OCI-LY7 (cell line): ENCODE data around the gene PRRT4. TPM values are rescaled to one million over a fixed set of nuclear protein-coding genes. Genes with fewer than 3 reads are reported as not detected.

Experiments used
- BruUV-seq: library from RNA; stranded (reverse); fragments of 400-500 nt; replicated peaks from 2 replicates; lab custom pipeline; 2021; lab: Mats Ljungman, UMichigan
- CTCF ChIA-PET: fragments of 300-600 bp; sonication (Branson Sonifier 250); formaldehyde crosslinking; loops from one replicate; lab custom pipeline; 2022; ENCODE audit warnings: antibody characterized with exemption; ENCODE audit not compliant: unreplicated experiment; lab: Charles Lee
- POLR2A ChIA-PET: fragments of 300-600 bp; sonication (Branson Sonifier 250); formaldehyde crosslinking; loops from one replicate; lab custom pipeline; 2022; ENCODE audit warnings: antibody characterized with exemption; lab: Charles Lee
- DNase-seq: peaks from one replicate; pipeline ENCODE4 v3.0.0-alpha.2; 2015; ENCODE audit warnings: low spot score
- H2AFZ ChIP-seq: fragments of 200-600 bp; sonication (generic), shearing (Covaris generic); 2 replicates; pipeline ENCODE4 v1.6.1; 2014; ENCODE audit warnings: mild to moderate bottlenecking, antibody characterized with exemption, low read length, moderate library complexity
- H3K27ac ChIP-seq: fragments of 200-600 bp; sonication (generic); 2 replicates; pipeline ENCODE4 v1.5.1; 2014; ENCODE audit warnings: mixed run types, low read depth, mild to moderate bottlenecking, moderate library complexity, low read length, inconsistent platforms; ENCODE audit not compliant: poor library complexity, severe bottlenecking
- H3K36me3 ChIP-seq: fragments of 200-600 bp; sonication (generic); 2 replicates; pipeline ENCODE4 v1.6.1; 2014; ENCODE audit warnings: mild to moderate bottlenecking, antibody characterized with exemption, low read length, moderate library complexity, mixed read lengths; ENCODE audit not compliant: insufficient read depth
- H3K4me1 ChIP-seq: fragments of 200-600 bp; sonication (generic); 2 replicates; pipeline ENCODE4 v1.5.1; 2014; ENCODE audit warnings: mild to moderate bottlenecking, low read length; ENCODE audit not compliant: insufficient read depth, poor library complexity, severe bottlenecking
- H3K4me2 ChIP-seq: fragments of 200-600 bp; sonication (generic); 2 replicates; pipeline ENCODE4 v1.6.1; 2014; ENCODE audit warnings: mild to moderate bottlenecking, low read length
- H3K4me3 ChIP-seq: fragments of 200-600 bp; sonication (generic); 2 replicates; pipeline ENCODE4 v1.5.1; 2014; ENCODE audit warnings: mild to moderate bottlenecking, low read depth, low read length; ENCODE audit not compliant: poor library complexity, severe bottlenecking
- H3K79me2 ChIP-seq: fragments of 200-600 bp; sonication (generic); 2 replicates; pipeline ENCODE4 v1.6.1; 2016; ENCODE audit warnings: low read depth, mild to moderate bottlenecking, low read length, moderate library complexity, mixed read lengths; ENCODE audit not compliant: insufficient read depth
- H3K9me2 ChIP-seq: fragments of 200-600 bp; sonication (generic); 2 replicates; pipeline ENCODE4 v1.6.1; 2016; ENCODE audit warnings: mild to moderate bottlenecking, low read length, mixed read lengths; ENCODE audit not compliant: insufficient read depth
- H3K9me3 ChIP-seq: fragments of 200-600 bp; sonication (generic); 2 replicates; pipeline ENCODE4 v1.6.1; 2014; ENCODE audit warnings: mild to moderate bottlenecking, mixed run types, low read length, mixed read lengths
- H4K20me1 ChIP-seq: fragments of 200-600 bp; sonication (generic); 2 replicates; pipeline ENCODE4 v1.6.1; 2014; ENCODE audit warnings: mild to moderate bottlenecking, antibody characterized with exemption, low read length, moderate library complexity, mixed read lengths; ENCODE audit not compliant: insufficient read depth
- EZH2phosphoT487 ChIP-seq: fragments of 200-600 bp; sonication (generic); IDR thresholded peaks from 2 replicates; pipeline ENCODE4 v1.6.1; 2018; ENCODE audit warnings: low read depth, borderline replicate concordance, mild to moderate bottlenecking, mixed run types, antibody characterized with exemption, low read length, moderate library complexity, mixed read lengths
- intact Hi-C: fragments of 100-400 bp; cut with micrococcal nuclease; formaldehyde crosslinking; loops from one replicate; pipeline ENCODE4 v1.10.0; 2022; ENCODE audit not compliant: unreplicated experiment
- total RNA-seq, 2 experiments: library from RNA; depleted of rRNA in 1 of 2; stranded (reverse); fragments of >200 nt in 1 of 2; shearing (Covaris generic) in 1 of 2; gene quantifications; 2 replicates each; pipeline ENCODE4 v1.2.3, GENCODE V29; 2014 to 2022
- TF ChIP-seq, protein P1 (sequence below): fragments of 200-600 bp; sonication (generic); conservative IDR thresholded peaks from 2 replicates; pipeline ENCODE4 v1.5.1; 2014; ENCODE audit warnings: mild to moderate bottlenecking, antibody characterized with exemption, low read length, moderate library complexity, mixed read lengths

The PRRT4 gene
- total RNA-seq, 2 experiments from 2014 or later, result not detected

DNA sequence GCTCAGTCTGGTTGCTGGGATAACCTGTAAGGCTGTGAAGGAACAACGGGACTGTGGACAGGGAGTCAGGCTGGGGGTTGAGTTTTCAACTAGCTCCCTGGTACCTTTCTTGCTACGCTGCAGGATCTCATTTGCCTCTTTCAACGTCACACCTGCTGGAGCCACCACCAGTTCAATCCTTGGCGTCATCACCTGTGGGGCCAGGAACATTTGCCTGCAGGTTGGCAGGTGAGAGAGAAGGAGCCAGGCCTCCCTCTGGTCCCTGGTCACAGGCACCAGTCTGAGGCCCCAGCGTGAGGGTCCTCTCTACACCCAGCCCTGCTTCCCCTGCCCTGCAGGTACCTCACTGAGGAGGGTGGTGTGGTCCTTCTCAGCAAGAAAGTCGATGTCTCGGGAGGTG is 38.5 kb upstream of the PRRT4 start:
- CTCF ChIA-PET, result interaction anchor here (0.6 to 1.0 kb wide), 2 partner anchors 25 to 36 kb away, joined by 3 read pairs; no protein-coding TSS in a partner anchor

GRCh38 chr7:128398841-128399135 is 37.3 kb upstream of the PRRT4 start:
- TF ChIP-seq, protein P1, sequence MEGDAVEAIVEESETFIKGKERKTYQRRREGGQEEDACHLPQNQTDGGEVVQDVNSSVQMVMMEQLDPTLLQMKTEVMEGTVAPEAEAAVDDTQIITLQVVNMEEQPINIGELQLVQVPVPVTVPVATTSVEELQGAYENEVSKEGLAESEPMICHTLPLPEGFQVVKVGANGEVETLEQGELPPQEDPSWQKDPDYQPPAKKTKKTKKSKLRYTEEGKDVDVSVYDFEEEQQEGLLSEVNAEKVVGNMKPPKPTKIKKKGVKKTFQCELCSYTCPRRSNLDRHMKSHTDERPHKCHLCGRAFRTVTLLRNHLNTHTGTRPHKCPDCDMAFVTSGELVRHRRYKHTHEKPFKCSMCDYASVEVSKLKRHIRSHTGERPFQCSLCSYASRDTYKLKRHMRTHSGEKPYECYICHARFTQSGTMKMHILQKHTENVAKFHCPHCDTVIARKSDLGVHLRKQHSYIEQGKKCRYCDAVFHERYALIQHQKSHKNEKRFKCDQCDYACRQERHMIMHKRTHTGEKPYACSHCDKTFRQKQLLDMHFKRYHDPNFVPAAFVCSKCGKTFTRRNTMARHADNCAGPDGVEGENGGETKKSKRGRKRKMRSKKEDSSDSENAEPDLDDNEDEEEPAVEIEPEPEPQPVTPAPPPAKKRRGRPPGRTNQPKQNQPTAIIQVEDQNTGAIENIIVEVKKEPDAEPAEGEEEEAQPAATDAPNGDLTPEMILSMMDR, result peak; percentile 64
- TF ChIP-seq EZH2phosphoT487, result no peak
- H2AFZ ChIP-seq, result no peak overlapping the region
- ChIA-PET CTCF (no interaction called here), POLR2A (interaction anchor here (0.7 kb wide), 1 partner anchor 58 kb away, joined by 3 read pairs; no protein-coding TSS in a partner anchor)
- no peaks in the 10 kb centered on the region for H3K9me2 ChIP-seq
- no peaks in the 10 kb centered on the region for H3K79me2 ChIP-seq
- peaks cover 4% of the 10 kb centered on the region for H3K4me1 ChIP-seq
- intact Hi-C loops, result loop anchor here (1.0 kb wide), 1 partner anchor 27 kb away; no protein-coding TSS in a partner anchor
- peaks cover 69% of the 10 kb centered on the region for H3K36me3 ChIP-seq
- no peak overlapping the region for H3K4me2 ChIP-seq
- no peak overlapping the region for H3K4me3 ChIP-seq
- H3K27ac ChIP-seq, result no peak overlapping the region
- BruUV-seq, result no TSS peak
- no peaks in the 10 kb centered on the region for H4K20me1 ChIP-seq
- no peak for DNase-seq
- no peaks in the 10 kb centered on the region for H3K9me3 ChIP-seq

More for the DNA sequence above, 38.5 kb upstream of the PRRT4 start:
- Histone ChIP-seq H3K27ac (no peak overlapping the region), H3K79me2 (peaks cover 7% of the 10 kb centered on the region; the same call in 1 of the 2 replicates), H3K36me3 (peaks cover 59% of the 10 kb centered on the region), H3K9me3 (no peaks in the 10 kb centered on the region), H4K20me1 (no peaks in the 10 kb centered on the region), H3K4me3 (no peak overlapping the region), H3K9me2 (no peaks in the 10 kb centered on the region), H3K4me1 (peaks cover 16% of the 10 kb centered on the region), H2AFZ (no peak overlapping the region), H3K4me2 (no peak overlapping the region)
- TF ChIP-seq, protein P1, result no peak
- TF ChIP-seq EZH2phosphoT487, result no peak
- no peak for DNase-seq
- intact Hi-C loops, result no loop called here
- BruUV-seq, result no TSS peak
- POLR2A ChIA-PET, result no interaction called here
